Amniotic stem cell (primary cell): ENCODE results near the gene RNF157.

Experiments used
- DNase-seq: peaks from one replicate; lab custom pipeline; 2025; lab: John Stamatoyannopoulos, UW

The RNF157 gene

GRCh38 chr17:76140661-76141211 lies 99.6 kb downstream of the RNF157 start:
- DNase-seq, result no peak

GRCh38 chr17:76139801-76140660 lies 100.3 kb downstream of the RNF157 start:
- DNase-seq, result no peak

- no peak for DNase-seq
Observed at GRCh38 chr17:76138896-76139752, 101.2 kb downstream of the RNF157 start.

- no peak for DNase-seq
Observed at GRCh38 chr17:76138234-76138895, 101.9 kb downstream of the RNF157 start.

GRCh38 chr17:76137351-76138233 lies 102.7 kb downstream of the RNF157 start:
- no peak for DNase-seq

GRCh38 chr17:76137001-76137350 lies 103.3 kb downstream of the RNF157 start:
- no peak for DNase-seq

- no peak for DNase-seq
Observed at GRCh38 chr17:76136276-76137000, 103.9 kb downstream of the RNF157 start.

GRCh38 chr17:76135810-76136188 lies 104.5 kb downstream of the RNF157 start:
- no peak for DNase-seq

- DNase-seq, result no peak
Observed at GRCh38 chr17:76134911-76135809, 105.1 kb downstream of the RNF157 start.

GRCh38 chr17:76132574-76133338 lies 107.5 kb downstream of the RNF157 start:
- DNase-seq, result no peak

GRCh38 chr17:76131692-76132573 lies 108.4 kb downstream of the RNF157 start:
- DNase-seq, result no peak

GRCh38 chr17:76131051-76131691 lies 109.1 kb downstream of the RNF157 start:
- no peak for DNase-seq

- no peak for DNase-seq
Observed at GRCh38 chr17:76130473-76130872, 109.8 kb downstream of the RNF157 start.

GRCh38 chr17:76125922-76126321 lies 114.4 kb downstream of the RNF157 start:
- DNase-seq, result no peak

GRCh38 chr17:76125391-76125675 lies 115.0 kb downstream of the RNF157 start:
- no peak for DNase-seq

GRCh38 chr17:76124582-76125390 lies 115.5 kb downstream of the RNF157 start:
- DNase-seq, result no peak
